Skeletal muscle satellite cell (primary cell): Measurements from ENCODE around the gene SSTR4.

Experiments
- H3K27me3 ChIP-seq: 2 replicates; pipeline ENCODE4 v1.7.0; 2013; ENCODE audit warnings: low read length; ENCODE audit not compliant: control insufficient read depth, insufficient read depth
- H3K36me3 ChIP-seq: 2 replicates; pipeline ENCODE4 v1.7.0; 2013; ENCODE audit warnings: mild to moderate bottlenecking, control low read depth, low read length; ENCODE audit not compliant: insufficient read depth
- H3K4me1 ChIP-seq: 2 replicates; pipeline ENCODE4 v1.7.0; 2013; ENCODE audit warnings: low read length; ENCODE audit not compliant: control insufficient read depth, insufficient read depth
- H3K4me2 ChIP-seq: 2 replicates; pipeline ENCODE4 v1.7.0; 2013; ENCODE audit warnings: mild to moderate bottlenecking, low read length
- H3K4me3 ChIP-seq: 2 replicates; pipeline ENCODE4 v1.7.0; 2013; ENCODE audit warnings: low read length
- H3K9ac ChIP-seq: 2 replicates; pipeline ENCODE4 v1.7.0; 2013; ENCODE audit warnings: mild to moderate bottlenecking, low read depth, low read length, moderate library complexity
- H3K9me3 ChIP-seq: replicated peaks from 2 replicates; pipeline ENCODE4 v1.7.0; 2013; ENCODE audit warnings: mild to moderate bottlenecking, control low read depth, low read length

The SSTR4 gene

DNA sequence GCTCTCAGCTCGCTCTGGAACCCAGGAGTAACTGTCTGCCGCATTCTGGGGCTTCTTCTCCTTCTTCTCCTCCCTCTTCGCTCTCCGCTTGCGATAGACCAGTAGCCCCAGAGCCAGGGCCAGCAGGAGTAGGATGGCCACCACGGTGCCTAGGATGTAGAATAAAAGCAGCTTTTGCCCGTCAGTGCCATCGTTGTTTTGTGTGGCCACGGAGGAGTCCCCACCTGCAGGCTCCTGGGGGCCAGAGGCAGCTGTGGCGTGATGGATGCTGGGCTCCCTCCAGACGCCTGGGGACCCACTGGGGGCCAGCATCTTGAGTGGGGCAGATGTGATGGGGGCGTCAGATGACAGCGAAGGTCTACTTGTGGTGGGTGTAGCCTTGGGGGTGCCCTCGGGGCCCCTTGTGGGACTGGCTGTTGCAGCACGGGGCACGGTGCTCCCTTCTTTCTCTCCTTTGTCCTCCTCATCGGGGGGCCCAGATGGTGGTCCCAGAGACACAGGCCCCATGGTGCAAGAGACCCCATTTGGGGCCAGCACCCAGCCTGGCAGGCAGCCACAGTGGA lies 49.3 kb downstream of the SSTR4 start:
- H3K36me3 ChIP-seq, result no peaks in the 10 kb centered on the region
- peaks cover 37% of the 10 kb centered on the region for H3K27me3 ChIP-seq
- no peak overlapping the region for H3K4me3 ChIP-seq
- no peak overlapping the region for H3K9ac ChIP-seq
- no peak overlapping the region for H3K4me2 ChIP-seq
- H3K4me1 ChIP-seq, result no peaks in the 10 kb centered on the region
- H3K9me3 ChIP-seq, result no peaks in the 10 kb centered on the region

DNA sequence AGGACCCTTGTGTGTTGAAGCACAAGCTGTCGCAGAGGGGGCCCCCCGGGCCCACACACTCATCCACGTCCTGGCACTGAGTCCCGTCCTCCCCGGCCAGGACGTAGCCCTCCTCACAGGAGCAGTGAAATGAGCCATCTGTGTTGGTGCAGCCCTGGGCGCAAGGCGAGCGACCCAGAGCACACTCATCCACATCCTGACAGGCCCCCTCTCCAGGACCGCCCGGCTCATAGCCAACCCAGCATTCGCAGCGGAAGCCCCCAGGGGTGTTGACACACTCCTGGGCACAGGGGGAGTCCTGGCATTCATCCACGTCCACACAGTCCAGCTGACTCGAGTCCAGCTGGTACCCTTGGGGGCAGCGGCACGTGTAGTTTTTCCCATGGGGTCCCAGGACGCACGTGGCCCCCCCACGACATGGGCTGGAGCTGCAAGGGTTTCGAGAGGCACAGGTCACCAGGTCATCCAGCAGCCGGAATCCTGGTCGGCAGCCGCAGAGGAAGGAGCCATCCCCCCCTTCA lies 49.8 kb downstream of the SSTR4 start:
- no peak overlapping the region for H3K9ac ChIP-seq
- H3K36me3 ChIP-seq, result no peaks in the 10 kb centered on the region
- no peak overlapping the region for H3K4me3 ChIP-seq
- peaks cover 32% of the 10 kb centered on the region for H3K27me3 ChIP-seq
- no peaks in the 10 kb centered on the region for H3K4me1 ChIP-seq
- H3K9me3 ChIP-seq, result no peaks in the 10 kb centered on the region
- no peak overlapping the region for H3K4me2 ChIP-seq

DNA sequence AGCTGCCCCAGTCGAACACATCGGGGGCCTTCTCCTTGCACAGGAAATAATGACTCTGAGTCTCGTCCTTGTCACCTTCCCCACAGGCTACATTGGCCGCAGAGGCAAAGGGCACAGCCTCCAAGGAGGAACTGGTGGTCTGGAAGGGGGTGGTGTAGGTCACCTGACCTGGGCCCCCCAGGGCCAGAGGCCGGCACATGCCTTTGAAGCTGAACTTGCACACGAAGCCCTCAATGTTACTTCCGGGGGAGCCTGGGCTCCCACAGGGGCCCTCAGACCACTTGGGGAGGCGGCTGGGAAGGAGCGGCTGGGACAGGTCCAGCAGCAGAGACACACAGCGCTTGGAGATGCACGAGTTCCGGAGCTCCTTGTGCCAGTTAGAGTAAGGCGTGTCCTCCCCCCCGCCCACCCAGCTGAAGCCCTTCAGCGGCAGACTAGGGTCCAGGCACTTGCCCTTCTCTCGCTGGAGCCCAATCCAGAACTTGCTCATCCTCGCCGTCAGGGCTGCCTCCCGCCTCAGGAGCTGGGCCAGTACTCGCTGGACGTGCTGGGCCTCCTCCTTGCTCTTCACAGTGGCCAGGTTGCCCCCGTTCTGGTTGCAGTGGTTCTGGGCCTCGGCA lies 50.4 kb downstream of the SSTR4 start:
- no peak overlapping the region for H3K4me3 ChIP-seq
- no peaks in the 10 kb centered on the region for H3K4me1 ChIP-seq
- peaks cover 30% of the 10 kb centered on the region for H3K27me3 ChIP-seq

DNA sequence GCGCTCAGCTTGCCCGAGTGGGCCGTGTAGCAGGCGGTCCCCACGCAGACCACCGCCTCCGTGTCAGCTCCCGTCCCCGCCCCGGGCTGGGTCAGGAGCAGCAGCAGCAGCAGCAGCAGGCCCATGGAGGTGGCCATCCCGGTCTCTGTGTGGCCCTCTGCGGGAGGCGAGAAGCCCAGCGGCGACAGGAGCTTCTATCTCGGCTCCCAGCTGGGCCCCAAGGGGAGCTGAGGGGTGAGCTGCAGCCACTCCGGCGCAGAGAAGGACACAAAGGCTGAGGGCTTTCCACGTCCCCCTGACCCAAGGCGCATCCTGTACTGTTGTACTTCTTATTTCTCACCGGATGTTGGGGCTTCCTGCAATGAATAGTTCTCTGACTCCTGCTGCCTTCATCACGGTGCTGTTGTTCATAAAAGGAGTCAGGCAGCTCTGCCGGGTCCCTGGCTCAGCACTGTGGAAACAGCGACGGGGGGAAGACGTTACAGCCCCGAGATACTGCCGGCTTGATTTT lies 51.0 kb downstream of the SSTR4 start, which contains the start of gene CD93:
CD93 (minus strand) TSS at position 269 of the 511 bp plus-strand sequence; CDS start at position 137, 132 bp downstream.
- Histone ChIP-seq H3K4me3 (no peak within 1 kb of the TSS), H3K9me3 (no peaks in the 10 kb centered on the region), H3K4me1 (no peaks in the 10 kb centered on the region), H3K9ac (no peak within 1 kb of the TSS), H3K4me2 (no peak within 1 kb of the TSS), H3K36me3 (no peaks in the 10 kb centered on the region), H3K27me3 (peaks cover 28% of the 10 kb centered on the region)

More for the DNA sequence above, 50.4 kb downstream of the SSTR4 start:
- no peaks in the 10 kb centered on the region for H3K36me3 ChIP-seq
- no peaks in the 10 kb centered on the region for H3K9me3 ChIP-seq
- no peak overlapping the region for H3K4me2 ChIP-seq
- H3K9ac ChIP-seq, result no peak overlapping the region

DNA sequence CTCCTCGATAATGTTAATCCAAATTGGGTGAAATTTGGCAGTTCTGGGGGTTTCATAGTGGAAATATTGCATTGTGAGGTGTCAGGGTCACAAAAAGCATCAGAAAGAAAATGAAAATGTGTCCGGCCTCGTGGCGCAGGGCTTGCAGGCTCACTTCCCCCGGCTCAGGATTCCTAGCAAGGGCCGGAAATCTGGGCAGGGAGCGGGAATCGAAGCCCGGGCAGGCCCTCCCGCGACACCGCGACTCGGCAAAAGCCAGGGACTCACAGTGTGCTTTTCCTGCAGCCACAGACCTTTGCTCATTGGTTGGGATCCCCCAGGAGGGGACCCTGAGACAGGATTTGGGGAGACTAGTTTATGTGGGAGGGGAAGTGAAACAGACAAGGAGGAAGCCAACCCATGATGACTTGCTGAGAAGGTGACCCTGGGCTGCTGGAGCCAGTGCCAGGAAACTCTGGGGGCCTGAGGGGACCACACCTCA lies 51.9 kb downstream of the SSTR4 start:
- Histone ChIP-seq H3K9me3 (no peaks in the 10 kb centered on the region), H3K4me2 (no peak overlapping the region), H3K27me3 (peaks cover 28% of the 10 kb centered on the region), H3K36me3 (no peaks in the 10 kb centered on the region), H3K4me3 (no peak overlapping the region), H3K9ac (no peak overlapping the region), H3K4me1 (no peaks in the 10 kb centered on the region)

DNA sequence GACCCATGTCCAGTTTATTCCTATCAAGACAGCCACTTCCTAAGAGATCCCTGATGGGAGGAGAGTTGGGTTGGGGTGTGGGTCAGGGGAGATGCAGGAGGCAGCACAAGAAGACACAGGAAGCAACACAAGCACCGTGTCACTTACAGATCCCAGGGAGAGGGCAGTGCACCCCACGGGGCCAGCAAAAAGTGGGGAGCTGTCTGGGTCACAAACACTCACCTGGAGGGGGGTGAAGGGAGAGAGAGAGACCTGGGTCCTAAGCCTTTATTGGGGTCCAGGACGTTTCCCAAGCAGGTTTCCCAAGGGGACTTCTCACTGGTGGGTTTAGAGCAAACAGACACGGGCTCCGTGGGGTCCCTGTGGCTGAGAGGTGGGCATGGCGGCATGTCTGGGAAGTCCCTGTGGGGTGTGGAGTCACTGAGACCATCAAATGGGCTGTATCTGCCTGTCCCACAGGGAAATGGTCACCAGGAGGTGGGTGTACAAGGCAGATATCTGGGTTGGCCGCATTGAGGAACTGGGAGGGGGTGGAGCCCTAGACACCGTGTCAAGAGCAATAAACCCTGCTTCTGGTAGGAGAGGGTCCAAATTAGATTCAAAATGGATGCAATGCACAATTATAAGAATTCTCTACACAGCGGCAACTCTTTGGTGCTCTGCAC lies 52.6 kb downstream of the SSTR4 start:
- no peaks in the 10 kb centered on the region for H3K9me3 ChIP-seq
- no peak overlapping the region for H3K4me2 ChIP-seq
- no peaks in the 10 kb centered on the region for H3K36me3 ChIP-seq
- H3K27me3 ChIP-seq, result peaks cover 28% of the 10 kb centered on the region
- H3K9ac ChIP-seq, result no peak overlapping the region
- no peaks in the 10 kb centered on the region for H3K4me1 ChIP-seq
- H3K4me3 ChIP-seq, result no peak overlapping the region
